Adrenal gland (tissue), 12 donors: ENCODE data around the gene KAZN. TPM values are rescaled to one million over a fixed set of nuclear protein-coding genes. Genes with fewer than 3 reads are reported as not detected.

Experiments used
- DNase-seq, 7 donors: peaks; one replicate each; pipeline ENCODE4 v3.0.0-alpha.2; 2019 to 2020
- H3K27ac ChIP-seq, 5 donors: fragments of 200-600 bp; sonication (generic) in 4 of 5; 1 replicate in 3 of 5; 2 replicates in 2 of 5; pipeline versions ENCODE4 v1.5.1 to v1.8.0; 2016 to 2020; ENCODE audit warnings: mild to moderate bottlenecking in 1 of 5
- H3K27me3 ChIP-seq: fragments of 200-600 bp; 2 replicates; pipeline ENCODE4 v1.8.0; 2021
- H3K36me3 ChIP-seq, 2 donors: fragments of 200-600 bp; replicated peaks in 1 of 2; 1 replicate in 1 of 2; 2 replicates in 1 of 2; pipeline versions ENCODE4 v1.5.1 to v1.8.0; 2018 to 2022
- H3K4me1 ChIP-seq, 2 donors: fragments of 200-600 bp; replicated peaks in 1 of 2; 1 replicate in 1 of 2; 2 replicates in 1 of 2; pipeline versions ENCODE4 v1.5.1 to v1.8.0; 2018 to 2021
- H3K4me3 ChIP-seq, 4 donors: fragments of 200-600 bp; sonication (generic) in 3 of 4; one replicate each; pipeline ENCODE4 v1.5.1; 2016 to 2018
- H3K9me3 ChIP-seq, 3 donors: fragments of 200-600 bp; sonication (generic) in 1 of 3; replicated peaks in 1 of 3; 1 replicate in 2 of 3; 2 replicates in 1 of 3; pipeline versions ENCODE4 v1.5.1 to v1.8.0; 2016 to 2021
- CTCF ChIP-seq, 6 experiments: fragments of 450-650 bp in 4 of 6; fragments of 200-600 bp in 2 of 6; sonication (generic) in 1 of 6; IDR thresholded peaks; 1 replicate in 5 of 6; 2 replicates in 1 of 6; pipeline versions ENCODE4 v1.5.1 to v1.8.0; 2016 to 2021; ENCODE audit warnings: antibody characterized with exemption in 6 of 6, mild to moderate bottlenecking in 2 of 6, moderate library complexity in 1 of 6
- POLR2A ChIP-seq, 2 donors: fragments of 450-650 bp; IDR thresholded peaks; one replicate each; pipeline ENCODE4 v1.6.1; 2017; ENCODE audit warnings: antibody characterized with exemption in 2 of 2, mild to moderate bottlenecking in 2 of 2, moderate library complexity in 1 of 2
- WGBS, 4 donors: extraction: QIAGEN DNeasy Blood & Tissue Kit in 2 of 4; methylation state at CpG; one replicate each; pipeline versions ENCODE4 v1.1.5 to v1.1.7; 2013 to 2017; 5-methylcytosine and 5-hydroxymethylcytosine counted together
- intact Hi-C, 2 donors: fragments of 100-400 bp; cut with DNase I; formaldehyde crosslinking; loops; one replicate each; pipeline versions ENCODE4 v1.14.1 to v1.15.0; 2022 to 2023
- polyA plus RNA-seq, 3 donors: library from polyadenylated mRNA; stranded (reverse); fragments of 200-250 nt in 2 of 3; fragments of 350-450 nt in 1 of 3; fragmentation: Illumina TruSeq in 1 of 3; extraction: RNeasy Lipid Tissue Mini Kit (QIAGEN cat#74804) in 1 of 3; gene quantifications; one replicate each; pipeline ENCODE4 v1.2.3, GENCODE V29; 2013 to 2014
- total RNA-seq, 9 donors: library from RNA; depleted of rRNA in 4 of 9; stranded (reverse); fragments of >200 nt in 4 of 9; fragments of 120-200 nt in 1 of 9; fragmentation: NEBNext Ultra II Directional in 1 of 9; extraction: Animal tissue kit (Norgen Biotek cat#: 25700) in 1 of 9; gene quantifications; one replicate each; pipeline versions ENCODE4 v1.1.0 to v1.2.4, GENCODE V29; 2013 to 2023
- donor health status: healthy with polysubstance abuse.
- donor health status: Bipolar disorder and iron deficiency.
- donor health status: DM: yes; HTN: yes; CAD: no.
- donor health status: DM: no; HTN: no; CAD: no.
- donor health status: DM: no; HTN: no; CAD: no.
- donor health status: DM: yes; HTN: yes; CAD: no.

Gene KAZN
- total and polyA plus RNA-seq, 12 donors, result 5.9 to 63.4 (median 29.5) TPM

- no peak for TF ChIP-seq POLR2A (IDR thresholded peaks at IDR 0.05)
- TF ChIP-seq CTCF (IDR thresholded peaks at IDR 0.05), result no peak
- DNase-seq, result no peak
- Histone ChIP-seq H3K4me3 (no peak overlapping the region), H3K9me3 (no peaks in the 10 kb centered on the region), H3K27me3 (no peaks in the 10 kb centered on the region), H3K27ac (peak overlapping the region in 4 of 5 donors; percentile 11 to 86 (median 76)), H3K4me1 (peaks cover 14 to 51% of the 10 kb centered on the region in 2 donors), H3K36me3 (no peaks in the 10 kb centered on the region)
- WGBS, 4 donors, result 98 to 100% (median 99%) methylated on average over 3 to 5 of the region's 5 CpGs
- intact Hi-C loops, result no loop called here
Measured at GRCh38 chr1:14951766-14952165, 353.3 kb downstream of the KAZN start.

- peak overlapping the region; percentile 14 to 86 (median 70) for H3K27ac ChIP-seq
- intact Hi-C loops, result no loop called here
- DNase-seq, result peak; percentile 52 to 85 (median 76)
- no peak overlapping the region for H3K4me3 ChIP-seq
- no peaks in the 10 kb centered on the region for H3K9me3 ChIP-seq
- 34 to 45% (median 43%) methylated on average over 8 to 11 of the region's 11 CpGs for WGBS, 4 donors
- no peaks in the 10 kb centered on the region for H3K36me3 ChIP-seq
- peaks cover 14 to 41% of the 10 kb centered on the region in 2 donors for H3K4me1 ChIP-seq
- no peaks in the 10 kb centered on the region for H3K27me3 ChIP-seq
- TF ChIP-seq CTCF (IDR thresholded peaks at IDR 0.05) (no peak), POLR2A (IDR thresholded peaks at IDR 0.05) (no peak)
Measured at GRCh38 chr1:14952626-14953314, 354.3 kb downstream of the KAZN start.

GRCh38 chr1:14954210-14954609 lies 355.7 kb downstream of the KAZN start:
- DNase-seq, result peak in 4 of 7 donors; percentile 60 to 72 (median 62)
- TF ChIP-seq POLR2A (IDR thresholded peaks at IDR 0.05) (no peak), CTCF (IDR thresholded peaks at IDR 0.05) (no peak)
- Histone ChIP-seq H3K36me3 (no peaks in the 10 kb centered on the region), H3K9me3 (no peaks in the 10 kb centered on the region), H3K27ac (peak overlapping the region in 2 of 5 donors; percentile 81 to 86), H3K27me3 (no peaks in the 10 kb centered on the region), H3K4me1 (peaks cover 14 to 39% of the 10 kb centered on the region in 2 donors), H3K4me3 (no peak overlapping the region)
- 77 to 100% (median 82%) methylated on average over 3 to 6 of the region's 6 CpGs for WGBS, 4 donors
- intact Hi-C loops, result no loop called here

- DNase-seq, result no peak
- peak overlapping the region in 1 of 5 donors; percentile 86 for H3K27ac ChIP-seq
- intact Hi-C loops, result no loop called here
- WGBS, 4 donors, result 82 to 90% (median 84%) methylated on average over 10 of the region's 10 CpGs
- H3K36me3 ChIP-seq, result no peaks in the 10 kb centered on the region
- no peaks in the 10 kb centered on the region for H3K9me3 ChIP-seq
- H3K27me3 ChIP-seq, result no peaks in the 10 kb centered on the region
- no peak overlapping the region for H3K4me3 ChIP-seq
- TF ChIP-seq CTCF (IDR thresholded peaks at IDR 0.05) (no peak), POLR2A (IDR thresholded peaks at IDR 0.05) (no peak)
- peaks cover 14 to 37% of the 10 kb centered on the region in 2 donors for H3K4me1 ChIP-seq
Measured at GRCh38 chr1:14954930-14955329, 356.4 kb downstream of the KAZN start.
